ENCODE results near the gene UNC5B. TPM values are rescaled to one million over a fixed set of nuclear protein-coding genes. Genes with fewer than 3 reads are reported as not detected.
A peak's percentile ranks its signal among the peaks of the same experiment; 100 is the strongest.
"Not testable (repeated sequence)": the region's sequence is repeated elsewhere in the genome, so short reads cannot be mapped to it uniquely, and the experiment has no call there.

The UNC5B gene
- total RNA-seq, 1 donor from 2014 or later: 13.7 TPM

DNA sequence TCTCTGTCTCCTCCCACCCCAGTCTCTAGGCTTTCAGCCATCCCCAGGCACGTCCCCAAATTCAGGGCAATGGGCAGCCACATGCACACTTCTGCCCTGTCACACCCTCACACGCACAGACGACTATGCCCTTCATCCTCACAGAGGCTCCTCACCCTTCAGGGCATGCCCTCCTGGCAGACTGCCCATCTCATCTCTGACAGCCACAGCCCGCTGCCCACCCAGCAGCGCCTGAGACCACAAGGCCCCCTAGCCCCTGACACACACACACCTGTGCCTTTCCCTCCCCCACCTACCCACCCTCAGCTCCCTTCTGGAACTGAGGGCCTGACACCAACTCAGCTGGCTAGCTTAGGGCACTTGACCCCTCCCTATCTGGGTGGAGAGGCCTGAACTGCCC is 83.7 kb downstream of the UNC5B start:
- no peak for DNase-seq (ENCODE audit: low spot score)

DNA sequence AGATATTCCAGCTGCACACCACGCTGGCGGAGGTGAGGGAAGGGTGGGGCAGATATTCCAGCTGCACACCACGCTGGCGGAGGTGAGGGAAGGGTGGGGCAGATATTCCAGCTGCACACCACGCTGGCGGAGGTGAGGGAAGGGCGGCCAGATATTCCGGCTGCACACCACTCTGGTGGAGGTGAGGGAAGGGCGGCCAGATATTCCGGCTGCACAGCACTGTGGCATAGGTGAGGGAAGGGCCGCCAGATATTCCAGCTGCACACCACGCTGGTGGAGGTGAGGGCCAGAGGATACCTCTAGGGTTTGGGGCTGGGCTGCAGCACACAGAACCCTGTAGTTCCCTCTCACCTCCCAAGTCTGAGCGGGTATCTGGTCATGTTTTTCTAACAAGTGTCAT is 84.4 kb downstream of the UNC5B start:
- DNase-seq (ENCODE audit: low spot score): not testable (repeated sequence)

DNA sequence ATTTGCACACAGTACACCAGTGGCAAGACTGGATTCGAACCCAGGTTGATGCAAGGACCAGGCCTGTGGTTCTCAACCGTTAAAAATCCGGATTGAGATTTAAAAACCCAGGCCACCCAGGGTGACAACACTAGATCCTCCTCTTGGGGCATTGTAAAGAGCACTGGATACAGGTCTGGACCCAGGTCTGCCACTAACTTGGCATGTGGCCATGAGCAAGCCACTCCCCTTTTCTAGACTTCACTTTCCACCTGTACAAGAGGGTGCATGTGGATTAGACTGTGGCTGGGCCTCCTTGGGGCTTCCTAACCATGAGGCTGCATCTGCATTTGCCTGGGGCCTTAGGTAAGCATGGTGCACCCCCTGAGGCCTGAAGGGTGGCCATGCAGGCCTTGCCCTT is 85.0 kb downstream of the UNC5B start:
- DNase-seq (ENCODE audit: low spot score): no peak

DNA sequence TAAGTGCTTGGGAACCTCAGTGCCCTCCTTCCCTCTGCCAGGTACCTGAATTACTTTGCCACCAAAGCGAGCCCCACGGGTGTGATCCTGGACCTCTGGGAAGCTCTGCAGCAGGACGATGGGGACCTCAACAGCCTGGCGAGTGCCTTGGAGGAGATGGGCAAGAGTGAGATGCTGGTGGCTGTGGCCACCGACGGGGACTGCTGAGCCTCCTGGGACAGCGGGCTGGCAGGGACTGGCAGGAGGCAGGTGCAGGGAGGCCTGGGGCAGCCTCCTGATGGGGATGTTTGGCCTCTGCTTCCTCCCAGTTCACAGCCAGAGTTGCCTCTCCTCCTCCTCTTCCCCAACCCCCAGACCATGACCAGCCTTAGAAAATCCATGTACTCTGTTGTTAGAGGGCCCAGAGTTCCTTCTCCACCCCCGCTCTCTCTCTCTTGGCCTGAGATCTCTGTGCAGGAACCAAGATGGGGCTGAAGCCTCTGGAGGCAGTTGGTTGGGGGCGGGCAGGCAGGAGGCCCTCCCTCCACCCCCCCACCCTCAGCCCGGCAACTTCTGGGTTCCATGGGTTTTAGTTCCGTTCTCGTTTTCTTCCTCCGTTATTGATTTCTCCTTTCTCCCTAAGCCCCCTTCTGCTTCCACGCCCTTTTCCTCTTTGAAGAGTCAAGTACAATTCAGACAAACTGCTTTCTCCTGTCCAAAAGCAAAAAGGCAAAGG is 86.9 kb downstream of the UNC5B start:
- DNase-seq (ENCODE audit: low spot score): no peak

DNA sequence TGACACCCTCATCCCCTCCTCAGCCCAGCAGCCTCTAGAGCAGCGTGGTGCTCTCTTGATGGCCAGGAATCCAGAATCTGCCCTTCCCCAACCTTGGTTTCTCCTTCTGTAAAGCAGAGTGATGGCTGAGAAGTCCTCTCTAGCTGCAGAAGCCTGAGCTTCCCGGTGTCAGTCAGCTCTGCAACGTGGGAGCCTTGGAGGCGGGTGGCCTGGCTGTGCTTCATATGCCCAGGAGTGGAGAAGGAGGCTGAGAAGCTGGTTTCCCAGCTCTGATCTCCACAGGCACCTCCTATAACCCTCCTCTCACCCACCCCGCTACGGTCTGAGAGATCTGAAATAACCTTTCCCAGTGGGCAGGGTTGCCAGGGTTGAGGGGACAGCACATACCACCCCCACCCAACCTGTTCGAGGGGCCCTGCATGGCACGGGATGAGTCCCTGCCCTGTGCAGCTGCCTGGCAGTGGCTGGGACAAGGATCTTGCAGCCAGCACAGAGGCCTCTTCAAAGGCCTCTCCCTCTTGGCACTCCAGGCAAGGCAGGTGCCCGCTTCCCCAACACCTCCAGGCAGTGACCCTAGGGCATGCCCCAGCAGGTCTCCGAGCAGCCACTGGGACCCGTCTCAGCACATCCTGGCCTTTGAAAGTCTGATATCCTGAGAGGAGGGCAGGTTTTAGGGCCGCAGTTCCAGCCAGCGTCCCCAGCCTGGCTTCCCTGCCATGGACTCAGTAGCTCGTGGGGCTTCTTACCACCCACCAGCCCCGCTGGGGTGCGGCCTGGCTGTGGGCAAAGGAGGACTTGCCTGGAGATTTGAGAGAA is 88.4 kb downstream of the UNC5B start:
- DNase-seq (ENCODE audit: low spot score): no peak

DNA sequence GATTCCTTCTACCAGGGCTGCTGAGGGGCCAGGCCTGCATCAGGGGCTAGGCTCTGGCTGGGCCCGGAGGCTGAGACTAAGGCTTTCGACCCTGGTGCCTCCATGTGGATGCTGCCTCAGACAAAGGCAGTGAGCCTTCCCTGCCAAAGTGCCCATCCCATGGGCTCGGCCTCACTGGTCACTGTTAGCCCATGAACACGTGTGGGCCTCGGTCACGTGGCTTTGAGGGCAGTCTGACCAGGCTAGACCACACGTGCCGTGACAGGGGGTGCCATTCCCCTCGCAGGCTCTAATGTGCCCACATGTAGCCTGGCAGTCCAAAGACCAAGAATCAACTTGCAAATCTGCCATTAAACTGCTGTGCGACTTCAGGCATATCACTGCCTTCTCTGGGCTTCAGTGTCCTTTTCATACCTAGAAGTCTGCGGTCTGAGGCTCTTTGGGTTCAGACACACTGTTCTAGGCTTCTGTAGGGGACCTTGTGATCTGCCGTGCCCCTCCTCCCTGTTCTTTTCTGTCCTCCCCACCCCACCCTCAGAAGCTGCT is 89.1 kb downstream of the UNC5B start:
- no peak for DNase-seq (ENCODE audit: low spot score)

DNA sequence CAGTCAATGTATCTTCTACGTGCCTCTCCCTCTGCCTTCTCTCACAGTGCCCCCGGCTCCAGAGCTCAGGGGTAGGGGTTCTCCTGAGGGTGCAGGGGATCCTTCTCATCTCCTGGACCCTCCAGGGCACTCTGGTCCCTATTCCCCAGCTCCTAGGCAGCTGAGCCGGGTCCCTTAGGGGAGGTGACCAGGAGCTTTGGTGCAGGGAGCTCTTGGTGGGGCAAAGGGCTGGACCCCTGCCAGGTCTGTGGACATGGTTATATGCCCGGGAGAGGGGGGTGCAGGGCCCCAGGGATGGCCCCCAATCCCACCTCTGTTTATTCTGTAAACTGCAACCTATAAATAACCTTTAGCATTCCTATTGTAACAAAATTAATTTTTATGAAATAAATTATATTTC is 90.1 kb downstream of the UNC5B start:
- no peak for DNase-seq (ENCODE audit: low spot score)

DNA sequence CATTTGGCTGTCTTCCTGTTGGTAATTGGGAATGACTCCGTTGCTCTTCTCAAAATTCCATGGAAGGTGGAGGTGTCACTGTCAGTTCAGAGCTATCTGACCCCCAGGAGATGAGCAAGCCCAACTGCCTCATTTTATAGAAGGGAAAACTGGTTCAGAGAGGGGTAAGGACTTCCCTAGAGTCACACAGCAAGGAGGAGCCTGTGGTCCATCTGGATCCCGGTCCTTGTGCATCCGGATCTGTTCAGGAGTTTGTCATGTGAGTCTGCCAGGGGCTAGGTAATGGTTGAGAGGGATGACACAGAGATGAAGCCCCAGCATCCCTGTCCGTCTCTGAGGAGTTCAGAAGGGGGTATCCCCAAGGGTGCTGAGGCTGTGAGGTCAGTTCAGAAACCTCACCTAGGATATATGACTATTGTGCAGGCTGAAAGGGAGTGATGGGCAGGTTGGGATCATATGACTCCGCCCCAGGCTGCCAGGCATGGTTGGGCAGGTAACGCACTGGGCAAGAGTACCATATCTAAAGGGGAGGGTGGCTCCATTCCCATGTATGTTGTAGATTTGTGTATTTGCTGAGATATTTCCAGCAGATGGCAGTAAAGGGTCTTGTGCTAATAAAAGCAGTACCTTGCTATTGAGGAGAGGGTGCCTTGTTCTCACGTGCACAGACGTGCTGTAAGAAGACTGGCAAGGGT is 90.7 kb downstream of the UNC5B start:
- DNase-seq (ENCODE audit: low spot score): peak; percentile 55

DNA sequence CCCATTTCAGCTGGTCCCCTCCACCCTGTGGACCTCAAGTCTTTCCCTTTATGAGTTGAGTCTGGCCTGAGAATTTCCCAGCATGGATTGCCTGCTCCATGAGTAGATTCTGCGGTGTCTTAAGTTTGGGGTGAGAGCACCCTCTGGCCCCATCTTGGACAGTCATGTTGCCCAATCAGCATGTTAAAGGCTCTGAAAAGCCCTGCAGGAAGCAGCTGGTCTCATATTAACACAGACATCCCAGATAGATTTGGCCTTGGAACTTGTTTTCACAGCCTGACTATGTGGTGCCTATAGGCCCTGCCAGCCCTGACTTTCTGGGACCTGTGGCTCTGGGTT is 91.2 kb downstream of the UNC5B start:
- no peak for DNase-seq (ENCODE audit: low spot score)

DNA sequence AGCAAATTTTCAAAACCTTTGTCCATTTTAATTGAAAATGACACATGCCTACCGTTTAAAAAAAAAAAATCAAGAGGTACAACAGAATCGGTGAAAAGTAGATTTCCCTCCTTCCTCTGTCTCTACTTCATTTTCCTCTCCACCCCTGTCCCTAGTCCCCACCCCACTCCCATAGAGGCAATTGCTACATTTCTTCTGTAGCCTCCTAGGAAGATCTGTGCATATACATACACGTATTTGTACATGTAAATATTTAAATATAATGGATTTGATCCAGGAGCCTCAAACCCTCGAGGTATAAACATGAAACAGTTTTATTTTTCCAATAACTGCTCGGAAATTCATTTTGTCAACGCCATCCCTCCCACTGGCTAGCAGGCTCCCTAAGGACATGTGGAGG is 92.5 kb downstream of the UNC5B start:
- DNase-seq (ENCODE audit: low spot score): no peak

DNA sequence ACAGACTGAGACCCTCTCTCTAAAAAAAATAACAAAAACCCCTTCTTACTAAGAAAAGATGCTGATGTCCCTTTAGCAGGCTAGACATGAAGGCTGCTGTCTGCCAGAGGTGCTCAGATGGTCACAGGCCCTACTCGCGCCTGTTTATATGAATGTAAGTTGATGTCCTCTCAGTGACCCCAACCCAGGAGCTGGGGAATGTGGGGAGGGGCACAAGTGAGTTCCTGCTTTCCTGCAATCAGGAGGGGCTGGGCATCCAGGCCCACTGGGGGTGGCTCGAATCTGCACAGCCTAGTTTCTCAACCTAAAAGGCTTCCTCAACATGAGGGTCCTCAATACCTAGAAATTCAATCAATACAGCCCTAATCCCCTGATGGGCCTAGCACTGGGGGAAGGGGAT is 94.6 kb downstream of the UNC5B start:
- no peak for DNase-seq (ENCODE audit: low spot score)

DNA sequence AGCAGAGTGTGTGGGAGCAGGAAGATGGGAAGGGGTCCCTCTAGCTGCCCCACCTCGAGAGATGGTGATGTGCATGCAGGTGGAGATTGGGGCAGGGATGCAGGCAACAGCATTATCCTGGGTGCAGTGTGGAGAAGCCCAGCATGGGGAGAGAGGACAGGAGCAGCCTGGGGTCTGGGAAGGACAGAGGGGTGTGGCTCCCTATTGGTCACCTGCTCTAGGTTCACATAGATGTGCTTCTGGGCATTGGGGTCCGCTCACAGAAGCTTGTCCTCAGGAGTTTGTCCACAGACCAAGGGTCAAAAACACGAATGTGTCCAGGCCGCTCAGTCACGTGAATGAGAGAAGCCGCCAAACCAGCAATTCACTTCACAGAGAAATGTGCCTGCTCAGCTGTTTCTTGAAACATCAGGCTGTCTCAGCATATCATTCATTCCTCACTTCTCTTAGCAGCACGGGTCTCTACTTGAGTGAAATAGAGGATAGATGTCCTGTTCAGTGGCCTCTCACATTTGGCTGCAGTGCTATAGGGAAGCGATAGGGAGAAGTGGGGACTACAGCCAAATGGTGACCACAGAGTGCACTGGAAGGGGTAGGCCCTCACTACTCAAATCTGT is 95.2 kb downstream of the UNC5B start:
- DNase-seq (ENCODE audit: low spot score): peak; percentile 40

DNA sequence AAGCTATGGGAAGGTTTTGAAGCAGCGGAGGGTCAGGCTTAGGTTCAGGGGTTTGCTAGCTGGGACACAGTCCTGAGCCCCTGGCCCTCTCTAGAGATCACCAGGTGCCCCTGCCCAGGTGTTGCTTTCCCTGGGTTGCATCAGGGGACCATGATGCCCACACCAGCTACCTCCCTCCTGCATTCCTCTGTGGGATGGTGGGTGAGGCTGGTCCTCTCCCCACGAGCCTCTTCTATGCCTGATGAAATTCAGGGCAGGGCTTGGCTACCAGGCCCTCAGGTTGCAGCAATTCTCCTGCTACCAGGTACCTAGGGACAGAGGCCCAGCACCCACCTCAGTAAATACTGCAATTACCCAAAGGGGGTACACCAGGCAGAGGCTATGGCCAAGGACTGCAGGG is 95.9 kb downstream of the UNC5B start:
- DNase-seq (ENCODE audit: low spot score): no peak

DNA sequence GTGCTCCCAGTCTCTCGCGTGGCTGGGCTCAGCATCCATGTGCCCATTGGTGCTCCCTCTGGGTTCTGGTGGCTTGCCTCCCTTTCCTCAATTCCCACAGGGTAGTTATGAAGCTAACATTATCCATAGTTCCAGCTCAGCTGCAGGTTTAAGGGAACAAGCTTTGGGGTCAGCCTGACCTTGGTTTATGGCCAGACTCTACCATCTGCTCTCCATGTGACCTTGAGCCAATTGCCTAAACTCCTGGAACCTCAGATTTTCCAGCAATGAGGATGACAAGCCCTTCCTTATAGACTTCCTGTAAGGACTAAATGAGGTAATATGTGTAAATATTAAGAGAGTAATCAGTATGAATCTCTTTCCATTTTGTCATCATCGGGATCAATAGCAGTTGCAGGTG is 96.6 kb downstream of the UNC5B start:
- no peak for DNase-seq (ENCODE audit: low spot score)

DNA sequence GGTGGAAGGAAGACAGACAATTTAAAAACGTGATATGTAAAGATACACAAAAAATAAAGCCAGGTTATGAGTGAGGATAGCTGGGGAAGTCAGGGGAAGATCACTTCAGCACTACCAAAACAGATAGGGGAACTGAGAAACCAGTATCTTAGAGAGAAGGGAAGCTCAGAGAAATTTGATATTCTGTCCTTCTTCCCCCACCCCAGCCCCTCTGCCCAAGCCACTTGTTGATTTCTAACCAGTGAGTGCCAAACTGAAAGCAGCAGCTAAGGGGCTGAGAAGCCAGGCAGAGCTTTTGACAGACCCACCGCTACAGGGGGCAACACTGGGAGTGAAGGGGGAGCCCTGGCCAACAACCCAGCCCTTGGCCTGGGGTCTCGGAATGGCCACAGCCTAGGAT is 97.5 kb downstream of the UNC5B start:
- no peak for DNase-seq (ENCODE audit: low spot score)

DNA sequence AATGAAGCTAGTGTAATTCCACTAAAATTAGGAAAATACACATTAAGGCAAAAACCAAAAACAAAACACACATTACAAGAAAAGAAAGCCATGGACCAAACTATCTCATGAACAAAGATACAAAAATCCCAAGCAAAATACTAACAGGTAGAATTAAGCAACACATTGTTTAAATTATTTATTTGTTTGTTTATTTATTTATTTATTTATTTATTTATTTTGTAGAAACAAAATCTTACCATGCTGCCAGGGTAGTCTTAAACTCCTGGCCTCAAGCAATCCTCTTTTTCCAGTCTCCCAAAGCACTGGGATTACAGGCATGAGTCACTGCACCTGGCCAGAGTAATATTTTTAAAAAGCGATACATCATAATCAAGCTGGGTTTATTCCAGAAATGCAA is 99.8 kb downstream of the UNC5B start:
- DNase-seq (ENCODE audit: low spot score): no peak

DNA sequence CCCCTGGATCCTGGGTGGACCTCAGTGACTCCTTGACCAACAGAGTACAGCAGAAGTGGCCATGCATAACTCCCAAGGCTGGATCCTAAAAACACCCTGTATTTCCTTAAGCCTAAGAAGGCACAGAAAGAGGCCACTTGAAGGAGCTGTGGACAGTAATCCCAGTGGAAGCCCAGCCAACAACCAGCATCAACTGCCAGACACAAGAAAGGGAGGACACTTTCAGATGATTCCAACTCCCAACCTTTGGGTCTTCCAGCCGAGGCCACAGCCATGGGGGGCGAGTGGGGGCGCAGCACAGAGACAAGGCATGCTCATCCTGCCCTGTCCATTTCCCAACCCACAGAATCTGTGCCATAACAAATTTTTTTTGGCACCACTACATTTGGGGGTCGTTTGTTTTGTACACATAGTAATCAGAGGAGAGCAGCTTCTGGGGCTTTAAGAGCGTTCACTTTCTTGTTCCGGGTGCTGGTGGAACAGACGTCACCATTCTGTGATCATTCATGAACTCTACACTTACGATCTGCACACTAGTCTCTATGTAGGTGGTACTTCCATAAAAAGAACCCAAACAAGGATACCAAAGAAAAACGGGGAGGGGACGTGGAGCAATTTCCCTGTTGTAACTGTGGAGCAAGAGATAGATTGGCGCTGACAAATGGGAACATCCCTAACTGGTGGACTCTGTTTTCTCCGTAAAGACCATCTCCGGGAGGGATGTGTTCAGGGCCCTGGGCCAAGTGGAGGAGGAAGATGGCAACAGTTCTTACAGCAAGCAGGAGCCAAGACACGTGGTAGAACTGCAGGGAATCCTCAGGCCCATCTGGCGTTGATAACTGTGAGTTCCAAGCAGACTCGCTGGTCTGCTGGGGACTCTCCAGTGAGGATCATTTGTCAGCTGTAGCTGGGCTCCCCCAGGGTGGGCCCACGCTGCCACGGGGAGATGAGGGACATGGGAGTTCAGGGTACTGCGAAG is 100.7 kb downstream of the UNC5B start:
- peak; percentile 87 for DNase-seq (ENCODE audit: low spot score)

DNA sequence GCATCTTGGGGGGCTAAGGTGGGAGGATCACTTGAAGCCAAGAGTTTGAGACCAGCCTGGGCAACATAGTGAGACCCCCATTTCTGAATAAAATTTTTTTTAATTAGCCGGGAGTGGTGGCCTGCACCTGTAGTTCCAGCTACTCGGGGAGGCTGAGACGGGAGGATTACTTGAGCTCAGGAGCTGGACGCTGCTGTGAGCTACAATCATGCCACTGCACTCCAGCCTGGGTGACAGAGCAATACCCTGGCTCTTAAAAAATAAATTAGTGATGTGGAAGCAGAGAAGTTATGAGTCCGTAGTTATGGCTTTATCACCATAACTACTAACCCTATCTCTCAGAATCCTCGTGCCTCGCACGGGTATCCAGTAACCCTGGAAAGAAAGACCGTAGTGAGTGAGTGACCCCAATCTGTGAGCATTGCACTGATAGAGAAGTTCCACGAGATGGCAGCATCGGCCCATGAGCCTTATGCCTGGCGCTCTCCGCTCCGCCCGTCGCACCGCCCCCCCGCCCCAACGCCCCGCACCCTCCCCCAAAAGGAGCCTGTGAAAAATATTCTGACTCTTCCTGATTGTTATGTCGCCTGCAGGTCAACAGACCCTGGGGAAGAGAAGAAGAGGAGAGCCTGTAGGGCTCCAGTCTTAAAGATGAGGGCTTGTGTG is 101.8 kb downstream of the UNC5B start:
- DNase-seq (ENCODE audit: low spot score): peak; percentile 65

DNA sequence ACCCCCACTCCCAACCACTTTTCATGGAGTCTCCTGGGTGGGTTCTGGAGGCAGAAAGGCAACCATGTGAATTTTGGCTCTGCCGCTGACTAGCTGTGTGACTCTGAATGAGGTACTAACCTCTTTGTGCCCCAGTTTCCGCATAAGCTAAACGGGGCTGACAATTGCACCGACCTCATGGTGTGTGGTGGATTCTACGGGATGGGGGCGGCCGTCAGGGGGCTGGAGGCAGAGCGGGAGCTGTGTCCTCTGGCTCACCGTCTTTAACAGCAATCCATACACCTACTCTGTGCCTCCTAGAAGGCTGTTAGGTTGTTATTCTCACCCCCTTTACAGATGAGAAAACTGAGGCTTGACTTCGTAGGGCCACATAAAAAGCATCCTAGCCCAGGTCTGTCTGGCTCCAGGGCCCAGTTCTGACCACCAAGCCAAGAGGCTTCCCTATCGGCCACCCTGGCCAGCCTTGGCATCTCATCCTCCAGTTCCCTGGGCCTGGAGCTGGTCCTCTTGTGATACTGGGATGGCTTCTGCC is 102.4 kb downstream of the UNC5B start:
- no peak for DNase-seq (ENCODE audit: low spot score)

All from umbilical cord (tissue), 2 donors.